Hepatocyte (in vitro differentiated cells): ENCODE results near the gene LRRC36. TPM values are rescaled to one million over a fixed set of nuclear protein-coding genes. Genes with fewer than 3 reads are reported as not detected.

Experiments used
- DNase-seq: peaks from one replicate; pipeline ENCODE4 v3.0.0-alpha.2; 2016; ENCODE audit warnings: low spot score
- H2AFZ ChIP-seq: fragments of 200-600 bp; sonication (generic); 2 replicates; pipeline ENCODE4 v1.6.0; 2016; ENCODE audit warnings: antibody characterized with exemption, mild to moderate bottlenecking
- H3K27ac ChIP-seq: fragments of 200-600 bp; sonication (generic); 2 replicates; pipeline ENCODE4 v1.5.1; 2016; ENCODE audit warnings: mild to moderate bottlenecking
- H3K27me3 ChIP-seq: fragments of 200-600 bp; sonication (generic); 2 replicates; pipeline ENCODE4 v1.6.1; 2016
- H3K36me3 ChIP-seq: fragments of 200-600 bp; sonication (generic); replicated peaks from 2 replicates; pipeline ENCODE4 v1.5.1; 2016; ENCODE audit warnings: low read depth; ENCODE audit not compliant: insufficient read depth
- H3K4me1 ChIP-seq: fragments of 200-600 bp; sonication (generic); 2 replicates; pipeline ENCODE4 v1.5.1; 2016; ENCODE audit warnings: mild to moderate bottlenecking, moderate library complexity; ENCODE audit not compliant: insufficient read depth
- H3K4me2 ChIP-seq: fragments of 200-600 bp; sonication (generic); 2 replicates; pipeline ENCODE4 v1.6.0; 2016
- H3K4me3 ChIP-seq: fragments of 200-600 bp; sonication (generic); 2 replicates; pipeline ENCODE4 v1.5.1; 2016; ENCODE audit warnings: mild to moderate bottlenecking
- H3K79me2 ChIP-seq: fragments of 200-600 bp; sonication (generic); 2 replicates; pipeline ENCODE4 v1.6.0; 2017; ENCODE audit warnings: mild to moderate bottlenecking
- H3K9me2 ChIP-seq: fragments of 200-600 bp; sonication (generic); replicated peaks from 2 replicates; pipeline ENCODE4 v1.6.0; 2017; ENCODE audit warnings: mild to moderate bottlenecking; ENCODE audit not compliant: insufficient read depth
- H3K9me3 ChIP-seq: fragments of 200-600 bp; sonication (generic); 2 replicates; pipeline ENCODE4 v1.5.1; 2016; ENCODE audit warnings: low read depth, mild to moderate bottlenecking
- H4K20me1 ChIP-seq: fragments of 200-600 bp; sonication (generic); 2 replicates; pipeline ENCODE4 v1.6.0; 2016; ENCODE audit warnings: mild to moderate bottlenecking; ENCODE audit not compliant: insufficient read depth, poor library complexity, severe bottlenecking
- EZH2 ChIP-seq: fragments of 200-600 bp; sonication (generic); IDR thresholded peaks from 2 replicates; pipeline ENCODE4 v1.6.1; 2016; ENCODE audit warnings: antibody characterized with exemption, mild to moderate bottlenecking, borderline replicate concordance
- EZH2phosphoT487 ChIP-seq: fragments of 200-600 bp; sonication (generic); IDR thresholded peaks from one replicate; pipeline ENCODE4 v1.6.1; 2018; ENCODE audit warnings: antibody characterized with exemption, mild to moderate bottlenecking, low read depth, moderate library complexity; ENCODE audit not compliant: unreplicated experiment, severe bottlenecking
- WGBS: methylation state at CpG from one replicate; pipeline ENCODE4 v1.1.6; 2016; ENCODE audit warnings: low lambda C conversion rate; ENCODE audit errors: missing lambda C conversion rate; 5-methylcytosine and 5-hydroxymethylcytosine counted together
- polyA plus RNA-seq: library from polyadenylated mRNA; unstranded; fragments of >200 nt; fragmentation: Nextera tagmentation; extraction: Ambion mirVana; gene quantifications from 2 replicates; pipeline ENCODE4 v1.2.1, GENCODE V29; 2016
- total RNA-seq: library from RNA; depleted of rRNA; stranded (reverse); fragments of >200 nt; gene quantifications from 2 replicates; pipeline ENCODE4 v1.2.3, GENCODE V29; 2014
- TF ChIP-seq, protein P1 (sequence below): fragments of 200-600 bp; sonication (generic); IDR thresholded peaks from 2 replicates; pipeline ENCODE4 v1.5.1; 2016; ENCODE audit warnings: antibody characterized with exemption, mild to moderate bottlenecking; ENCODE audit not compliant: poor library complexity

The LRRC36 gene
- total and polyA plus RNA-seq, 2 experiments from 2014 or later, result 0.23 to 0.69 TPM

DNA sequence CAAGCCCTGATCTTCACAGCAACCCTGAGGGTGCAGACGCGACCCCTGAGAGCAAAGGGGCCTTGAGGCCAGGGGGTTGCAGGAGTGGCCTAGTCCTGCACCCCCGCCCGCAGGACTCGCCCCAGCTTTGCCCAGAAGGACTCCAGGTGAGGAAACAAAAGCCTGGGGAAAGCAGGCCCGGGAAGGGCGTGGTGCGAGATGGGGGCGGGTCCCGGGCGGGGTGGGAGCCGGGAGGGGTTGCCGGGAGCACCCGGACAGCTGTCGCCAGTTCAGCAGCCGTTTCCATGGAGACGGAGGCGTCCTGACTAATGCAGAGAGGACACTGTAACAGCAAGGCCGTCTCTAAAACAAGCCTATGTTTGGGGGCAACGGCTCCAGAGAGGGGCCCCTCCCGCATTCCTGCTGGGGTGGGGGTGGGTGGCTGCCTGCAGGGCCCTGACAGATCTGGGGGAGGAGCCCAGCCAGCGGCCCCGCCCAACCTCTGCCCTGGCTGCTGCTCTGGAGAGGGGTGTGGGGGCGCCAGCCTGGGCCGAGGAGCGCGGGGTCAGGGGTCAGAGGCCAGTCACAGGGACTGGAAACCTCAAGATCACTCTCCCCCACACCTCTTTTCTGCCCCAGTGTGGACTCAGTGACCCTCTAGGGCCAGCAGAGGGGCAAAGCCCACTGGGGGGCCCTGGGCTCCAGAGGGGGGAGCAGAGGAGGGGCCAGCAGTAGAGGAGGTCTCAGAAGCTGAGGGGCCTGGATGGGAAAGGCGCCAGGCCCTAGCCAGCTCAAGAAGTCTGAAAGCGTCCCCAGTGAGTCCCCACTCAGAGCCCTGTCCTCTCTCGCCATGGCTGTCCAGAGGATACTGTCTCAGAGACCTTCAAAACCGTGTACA lies 69.8 kb downstream of the LRRC36 start:
- Histone ChIP-seq H2AFZ (no peak overlapping the region), H3K27me3 (peaks cover 29% of the 10 kb centered on the region), H4K20me1 (no peaks in the 10 kb centered on the region), H3K79me2 (no peaks in the 10 kb centered on the region), H3K4me3 (no peak overlapping the region), H3K36me3 (no peaks in the 10 kb centered on the region), H3K9me3 (no peaks in the 10 kb centered on the region), H3K4me1 (peaks cover 24% of the 10 kb centered on the region), H3K27ac (peak overlapping the region; percentile 53), H3K4me2 (peak overlapping the region; percentile 50), H3K9me2 (no peaks in the 10 kb centered on the region)
- no peak for TF ChIP-seq EZH2
- TF ChIP-seq, protein P1, sequence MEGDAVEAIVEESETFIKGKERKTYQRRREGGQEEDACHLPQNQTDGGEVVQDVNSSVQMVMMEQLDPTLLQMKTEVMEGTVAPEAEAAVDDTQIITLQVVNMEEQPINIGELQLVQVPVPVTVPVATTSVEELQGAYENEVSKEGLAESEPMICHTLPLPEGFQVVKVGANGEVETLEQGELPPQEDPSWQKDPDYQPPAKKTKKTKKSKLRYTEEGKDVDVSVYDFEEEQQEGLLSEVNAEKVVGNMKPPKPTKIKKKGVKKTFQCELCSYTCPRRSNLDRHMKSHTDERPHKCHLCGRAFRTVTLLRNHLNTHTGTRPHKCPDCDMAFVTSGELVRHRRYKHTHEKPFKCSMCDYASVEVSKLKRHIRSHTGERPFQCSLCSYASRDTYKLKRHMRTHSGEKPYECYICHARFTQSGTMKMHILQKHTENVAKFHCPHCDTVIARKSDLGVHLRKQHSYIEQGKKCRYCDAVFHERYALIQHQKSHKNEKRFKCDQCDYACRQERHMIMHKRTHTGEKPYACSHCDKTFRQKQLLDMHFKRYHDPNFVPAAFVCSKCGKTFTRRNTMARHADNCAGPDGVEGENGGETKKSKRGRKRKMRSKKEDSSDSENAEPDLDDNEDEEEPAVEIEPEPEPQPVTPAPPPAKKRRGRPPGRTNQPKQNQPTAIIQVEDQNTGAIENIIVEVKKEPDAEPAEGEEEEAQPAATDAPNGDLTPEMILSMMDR, result no peak
- TF ChIP-seq EZH2phosphoT487, result no peak
- WGBS, result 48% methylated on average over 16 of the region's 31 CpGs
- DNase-seq, result peak; percentile 94

DNA sequence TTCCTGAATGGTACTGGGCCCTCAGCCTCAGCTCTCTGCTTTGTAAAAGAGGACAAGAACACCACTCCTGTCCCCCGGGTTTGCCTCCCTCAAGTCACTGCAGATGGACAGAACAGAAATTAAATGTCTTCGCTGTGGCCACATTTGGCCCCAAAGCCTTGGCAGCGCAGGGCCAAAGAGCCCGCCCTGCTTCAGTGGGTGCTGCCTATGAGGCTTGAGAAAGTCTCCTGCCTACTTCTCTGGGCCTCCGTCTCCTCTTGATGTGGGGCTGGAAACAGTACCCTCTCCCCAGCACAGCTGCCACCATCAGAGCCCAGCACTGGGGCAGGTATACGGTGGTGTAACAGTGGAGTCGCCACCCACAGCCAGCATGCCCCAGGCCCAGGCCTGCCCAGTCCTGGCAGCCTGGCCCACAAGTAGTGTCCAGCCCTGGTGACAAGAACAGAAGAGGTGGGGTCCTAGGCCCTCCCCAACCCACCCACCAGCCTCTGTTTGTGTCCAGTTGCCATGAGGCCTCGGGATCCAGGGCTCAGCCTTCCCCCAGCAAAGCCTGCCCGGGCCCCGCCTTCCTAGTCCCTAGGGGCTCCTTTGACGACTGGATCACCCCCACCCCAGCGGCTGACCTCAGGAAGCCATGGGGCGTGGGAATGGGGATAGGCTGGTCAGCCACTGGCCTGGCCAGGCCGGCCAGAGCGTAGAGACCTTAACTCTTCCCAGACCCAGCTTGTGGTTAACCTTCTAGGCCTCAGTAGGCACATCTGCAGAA lies 70.6 kb downstream of the LRRC36 start:
- H3K4me1 ChIP-seq, result peaks cover 24% of the 10 kb centered on the region
- no peak overlapping the region for H2AFZ ChIP-seq
- WGBS, result 90% methylated on average over 15 of the region's 15 CpGs
- peak overlapping the region; percentile 53 for H3K27ac ChIP-seq
- no peaks in the 10 kb centered on the region for H3K36me3 ChIP-seq
- H4K20me1 ChIP-seq, result no peaks in the 10 kb centered on the region
- H3K9me2 ChIP-seq, result no peaks in the 10 kb centered on the region
- TF ChIP-seq EZH2phosphoT487 (no peak), EZH2 (no peak)
- TF ChIP-seq, protein P1, result no peak
- H3K4me2 ChIP-seq, result peak overlapping the region; percentile 50
- DNase-seq, result no peak
- peaks cover 29% of the 10 kb centered on the region for H3K27me3 ChIP-seq
- H3K79me2 ChIP-seq, result no peaks in the 10 kb centered on the region
- H3K9me3 ChIP-seq, result no peaks in the 10 kb centered on the region
- H3K4me3 ChIP-seq, result no peak overlapping the region

DNA sequence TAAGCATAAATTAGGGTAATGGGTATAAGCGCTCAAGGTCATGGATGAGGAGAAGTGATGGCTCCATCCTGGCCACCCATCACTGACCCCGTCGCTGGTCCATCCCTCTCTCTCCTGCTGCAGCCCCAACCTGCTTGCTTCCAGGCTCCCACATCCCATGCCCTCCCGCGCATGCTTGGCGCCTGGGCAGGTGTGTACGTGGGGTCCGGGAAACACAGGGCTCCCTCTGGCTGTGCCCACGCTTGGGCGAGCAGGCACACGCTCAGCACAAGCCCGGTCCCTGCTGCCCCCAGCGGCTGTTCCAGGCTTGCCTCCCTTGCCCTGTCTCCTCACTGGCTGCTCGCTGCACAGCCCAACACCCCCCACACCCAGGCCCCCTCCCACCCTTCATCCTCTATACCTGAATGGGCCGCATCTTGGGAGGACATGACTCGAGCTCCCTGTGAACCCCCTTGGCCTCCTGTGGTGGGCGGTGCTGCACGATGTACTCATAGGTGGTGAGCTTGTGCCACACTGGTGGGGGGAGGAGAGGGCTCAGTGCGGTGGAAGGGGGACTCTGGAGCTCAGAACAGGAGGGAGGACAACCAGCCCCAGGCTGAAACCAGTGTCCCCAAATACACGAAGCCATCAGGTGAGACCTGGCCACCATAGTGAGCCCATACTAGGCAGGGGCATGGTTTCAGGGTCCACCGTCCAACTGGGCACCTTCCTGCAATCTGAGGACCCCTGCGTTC lies 71.4 kb downstream of the LRRC36 start:
- H2AFZ ChIP-seq, result no peak overlapping the region
- no peak for DNase-seq
- no peak overlapping the region for H3K4me3 ChIP-seq
- no peak overlapping the region for H3K4me2 ChIP-seq
- no peak overlapping the region for H3K27ac ChIP-seq
- TF ChIP-seq, protein P1, result no peak
- no peak for TF ChIP-seq EZH2
- no peak for TF ChIP-seq EZH2phosphoT487
- peaks cover 24% of the 10 kb centered on the region for H3K27me3 ChIP-seq
- H3K36me3 ChIP-seq, result no peaks in the 10 kb centered on the region
- no peaks in the 10 kb centered on the region for H3K79me2 ChIP-seq
- peaks cover 21% of the 10 kb centered on the region for H3K4me1 ChIP-seq
- no peaks in the 10 kb centered on the region for H3K9me2 ChIP-seq
- no peaks in the 10 kb centered on the region for H4K20me1 ChIP-seq
- 92% methylated on average over 18 of the region's 22 CpGs for WGBS
- no peaks in the 10 kb centered on the region for H3K9me3 ChIP-seq
